ENCODE measurements around the gene TTC28. TPM values are rescaled to one million over a fixed set of nuclear protein-coding genes. Genes with fewer than 3 reads are reported as not detected.

The TTC28 gene
- total RNA-seq, 1 donor from 2014 or later: 65.4 TPM

DNA sequence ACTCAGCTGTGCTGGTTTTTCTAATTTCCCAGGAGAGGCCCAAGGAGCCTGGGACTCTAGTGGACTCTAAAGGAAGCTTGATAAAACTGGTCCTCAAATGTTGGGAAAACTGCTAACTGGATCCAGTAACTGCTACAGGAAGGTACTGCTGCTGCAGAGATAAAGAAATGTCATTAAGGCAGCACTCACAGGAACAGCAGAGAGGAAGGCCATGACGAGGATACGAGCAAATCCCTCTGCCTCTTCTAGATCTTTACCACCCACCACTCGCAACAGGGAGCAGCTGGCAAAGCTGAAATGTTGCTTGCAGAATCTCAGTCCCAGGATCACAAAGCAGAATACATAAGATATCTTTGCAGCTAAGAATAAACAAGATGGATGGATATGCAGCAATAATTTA is 23.5 kb downstream of the TTC28 start:
- H3K36me3 Mint-ChIP-seq (ENCODE audit: low read depth): peaks cover 11% of the 10 kb centered on the region
- DNase-seq (ENCODE audit: low read depth, low spot score): no peak
- H3K4me1 Mint-ChIP-seq: peaks cover 7% of the 10 kb centered on the region
- no peak overlapping the region for H3K4me3 Mint-ChIP-seq
- H3K27me3 Mint-ChIP-seq (ENCODE audit: low read depth): no peaks in the 10 kb centered on the region
- H3K27ac Mint-ChIP-seq (ENCODE audit: unreplicated experiment): peak overlapping the region; percentile 58
- no peaks in the 10 kb centered on the region for H3K9me3 Mint-ChIP-seq
- TF ChIP-seq, protein P1, sequence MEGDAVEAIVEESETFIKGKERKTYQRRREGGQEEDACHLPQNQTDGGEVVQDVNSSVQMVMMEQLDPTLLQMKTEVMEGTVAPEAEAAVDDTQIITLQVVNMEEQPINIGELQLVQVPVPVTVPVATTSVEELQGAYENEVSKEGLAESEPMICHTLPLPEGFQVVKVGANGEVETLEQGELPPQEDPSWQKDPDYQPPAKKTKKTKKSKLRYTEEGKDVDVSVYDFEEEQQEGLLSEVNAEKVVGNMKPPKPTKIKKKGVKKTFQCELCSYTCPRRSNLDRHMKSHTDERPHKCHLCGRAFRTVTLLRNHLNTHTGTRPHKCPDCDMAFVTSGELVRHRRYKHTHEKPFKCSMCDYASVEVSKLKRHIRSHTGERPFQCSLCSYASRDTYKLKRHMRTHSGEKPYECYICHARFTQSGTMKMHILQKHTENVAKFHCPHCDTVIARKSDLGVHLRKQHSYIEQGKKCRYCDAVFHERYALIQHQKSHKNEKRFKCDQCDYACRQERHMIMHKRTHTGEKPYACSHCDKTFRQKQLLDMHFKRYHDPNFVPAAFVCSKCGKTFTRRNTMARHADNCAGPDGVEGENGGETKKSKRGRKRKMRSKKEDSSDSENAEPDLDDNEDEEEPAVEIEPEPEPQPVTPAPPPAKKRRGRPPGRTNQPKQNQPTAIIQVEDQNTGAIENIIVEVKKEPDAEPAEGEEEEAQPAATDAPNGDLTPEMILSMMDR (conservative IDR thresholded peaks at IDR 0.05): no peak

DNA sequence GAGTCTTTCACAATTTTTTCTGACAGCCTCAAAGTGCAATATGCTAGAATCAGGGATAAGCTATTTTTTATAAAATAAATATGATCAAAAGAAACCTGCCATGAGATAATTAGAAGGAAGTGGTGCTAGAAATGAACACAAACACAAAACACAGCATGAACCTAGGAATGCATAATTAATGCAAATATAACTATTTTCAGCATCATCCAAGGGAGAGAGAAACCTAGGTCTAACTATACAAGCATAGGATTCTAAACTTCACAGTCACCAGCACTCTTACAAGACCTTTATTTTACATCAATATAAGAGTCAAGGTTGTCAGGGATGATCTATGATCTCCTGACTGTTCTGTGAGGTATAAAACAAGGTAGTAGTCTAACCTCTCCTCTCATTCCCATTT is 29.2 kb downstream of the TTC28 start:
- DNase-seq (ENCODE audit: low read depth, low spot score): no peak
- peaks cover 18% of the 10 kb centered on the region for H3K36me3 Mint-ChIP-seq (ENCODE audit: low read depth)
- no peak overlapping the region for H3K4me3 Mint-ChIP-seq
- no peaks in the 10 kb centered on the region for H3K27me3 Mint-ChIP-seq (ENCODE audit: low read depth)
- H3K27ac Mint-ChIP-seq (ENCODE audit: unreplicated experiment): no peak overlapping the region
- no peaks in the 10 kb centered on the region for H3K4me1 Mint-ChIP-seq
- TF ChIP-seq, protein P1 (conservative IDR thresholded peaks at IDR 0.05): no peak
- H3K9me3 Mint-ChIP-seq: no peaks in the 10 kb centered on the region

DNA sequence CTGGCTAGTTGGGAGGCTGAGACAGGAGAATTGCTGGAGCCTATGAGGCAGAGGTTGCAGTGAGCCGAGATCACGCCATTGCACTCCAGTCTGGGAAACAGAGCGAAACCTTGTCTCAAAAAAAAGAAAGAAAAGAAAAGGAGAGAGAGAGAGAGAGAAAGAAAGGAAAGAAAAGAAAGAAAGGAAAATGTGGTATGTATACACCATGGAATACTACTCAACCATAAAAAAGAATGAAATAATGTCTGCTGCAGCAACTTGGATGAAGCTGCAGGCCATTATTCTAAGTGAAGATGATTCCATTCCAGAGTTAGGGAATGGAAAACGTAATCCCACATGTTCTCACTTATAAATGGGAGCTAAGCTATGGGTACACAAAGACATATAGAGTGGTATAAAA is 30.8 kb downstream of the TTC28 start:
- Mint-ChIP-seq H3K9me3 (no peaks in the 10 kb centered on the region), H3K27ac (ENCODE audit: unreplicated experiment) (no peak overlapping the region), H3K4me3 (no peak overlapping the region), H3K36me3 (ENCODE audit: low read depth) (peaks cover 14% of the 10 kb centered on the region), H3K27me3 (ENCODE audit: low read depth) (no peaks in the 10 kb centered on the region), H3K4me1 (no peaks in the 10 kb centered on the region)
- TF ChIP-seq, protein P1 (conservative IDR thresholded peaks at IDR 0.05): no peak
- DNase-seq (ENCODE audit: low read depth, low spot score): no peak

DNA sequence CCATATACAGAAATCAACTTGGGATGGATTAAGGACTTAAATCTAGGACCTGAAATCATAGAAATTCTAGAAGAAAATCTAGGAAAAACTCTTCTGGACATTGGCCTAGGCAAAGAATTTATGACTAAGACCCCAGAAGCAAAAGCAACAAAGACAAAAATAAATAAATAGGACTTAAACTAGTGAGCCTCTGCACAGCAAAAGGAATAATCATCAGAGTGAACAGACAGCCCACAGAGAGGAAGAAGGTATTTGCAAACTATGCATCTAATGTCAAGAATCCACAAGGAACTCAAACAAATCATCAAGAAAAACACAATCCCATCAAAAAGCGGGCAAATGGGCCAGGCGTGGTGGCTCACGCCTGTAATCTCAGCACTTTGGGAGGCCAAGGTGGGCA is 32.4 kb downstream of the TTC28 start:
- Mint-ChIP-seq H3K27me3 (ENCODE audit: low read depth) (no peaks in the 10 kb centered on the region), H3K27ac (ENCODE audit: unreplicated experiment) (no peak overlapping the region), H3K9me3 (no peaks in the 10 kb centered on the region), H3K4me3 (no peak overlapping the region), H3K4me1 (no peaks in the 10 kb centered on the region), H3K36me3 (ENCODE audit: low read depth) (peaks cover 7% of the 10 kb centered on the region)
- TF ChIP-seq, protein P1 (conservative IDR thresholded peaks at IDR 0.05): no peak
- no peak for DNase-seq (ENCODE audit: low read depth, low spot score)

DNA sequence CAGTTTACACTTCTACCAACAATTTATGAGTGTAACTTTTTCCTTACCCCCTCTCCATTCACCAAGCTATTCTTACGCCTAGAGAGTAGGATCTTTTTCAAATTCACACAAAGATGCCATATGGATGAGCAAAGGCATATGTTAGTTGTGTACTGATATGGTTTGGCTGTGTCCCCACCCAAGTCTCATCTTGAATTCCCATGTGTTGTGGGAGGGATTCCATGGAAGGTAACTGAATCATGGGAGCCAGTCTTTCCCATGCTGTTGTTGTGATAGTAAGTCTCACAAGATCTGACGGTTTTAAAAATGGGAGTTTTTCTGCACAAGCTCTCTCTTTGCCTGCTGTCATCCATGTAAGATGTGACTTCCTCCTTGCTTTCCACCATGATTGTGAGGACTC is 40.3 kb downstream of the TTC28 start:
- Mint-ChIP-seq H3K4me3 (no peak overlapping the region), H3K27ac (ENCODE audit: unreplicated experiment) (no peak overlapping the region), H3K36me3 (ENCODE audit: low read depth) (peaks cover 4% of the 10 kb centered on the region), H3K27me3 (ENCODE audit: low read depth) (no peaks in the 10 kb centered on the region), H3K9me3 (no peaks in the 10 kb centered on the region), H3K4me1 (no peaks in the 10 kb centered on the region)
- TF ChIP-seq, protein P1 (conservative IDR thresholded peaks at IDR 0.05): no peak
- DNase-seq (ENCODE audit: low read depth, low spot score): no peak

DNA sequence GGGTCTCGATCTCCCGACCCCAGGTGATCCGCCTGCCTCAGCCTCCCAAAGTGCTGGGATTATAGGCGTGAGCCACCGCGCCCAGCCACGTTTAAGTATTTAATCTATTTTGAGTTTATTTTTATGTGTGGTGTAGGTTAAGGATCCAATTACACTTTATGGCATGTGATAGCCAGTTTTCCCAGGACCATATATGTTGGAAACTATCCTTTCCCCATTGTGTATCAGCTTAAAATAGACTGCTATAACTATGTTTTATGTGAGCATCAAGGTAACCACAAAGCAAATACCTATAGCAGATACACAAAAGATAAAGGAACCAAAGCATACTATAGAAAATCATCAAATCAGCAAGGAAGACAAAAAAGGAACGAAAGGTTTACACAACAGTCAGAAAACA is 42.4 kb downstream of the TTC28 start:
- Mint-ChIP-seq H3K27me3 (ENCODE audit: low read depth) (no peaks in the 10 kb centered on the region), H3K4me3 (no peak overlapping the region), H3K9me3 (no peaks in the 10 kb centered on the region), H3K4me1 (no peaks in the 10 kb centered on the region), H3K27ac (ENCODE audit: unreplicated experiment) (no peak overlapping the region), H3K36me3 (ENCODE audit: low read depth) (peaks cover 4% of the 10 kb centered on the region)
- TF ChIP-seq, protein P1 (conservative IDR thresholded peaks at IDR 0.05): no peak
- DNase-seq (ENCODE audit: low read depth, low spot score): no peak
